HG03442 (cell line): Measurements from ENCODE around the gene CFAP300.

Experiments used
- ATAC-seq: cut with Tn5 transposase; IDR thresholded peaks from one replicate; pipeline ENCODE4 v1.9.1; 2021; ENCODE audit warnings: mild to moderate bottlenecking, moderate library complexity; ENCODE audit not compliant: unreplicated experiment

Gene CFAP300

GRCh38 chr11:102071497-102072472 is 24.5 kb downstream of the CFAP300 start:
- ATAC-seq: no peak

GRCh38 chr11:102073253-102073652 is 26.0 kb downstream of the CFAP300 start:
- no peak for ATAC-seq

- ATAC-seq: no peak
Observed at GRCh38 chr11:102079625-102080024, 32.4 kb downstream of the CFAP300 start.

GRCh38 chr11:102081313-102081712 is 34.1 kb downstream of the CFAP300 start:
- no peak for ATAC-seq

- ATAC-seq: no peak
Observed at GRCh38 chr11:102085864-102086551, 38.8 kb downstream of the CFAP300 start.

GRCh38 chr11:102097186-102097585 is 49.9 kb downstream of the CFAP300 start:
- no peak for ATAC-seq

GRCh38 chr11:102099755-102100154 is 52.5 kb downstream of the CFAP300 start:
- no peak for ATAC-seq

GRCh38 chr11:102108734-102109440 is 61.6 kb downstream of the CFAP300 start:
- ATAC-seq: no peak

- ATAC-seq: peak; percentile 85
Observed at GRCh38 chr11:102109896-102110760, 62.9 kb downstream of the CFAP300 start, which contains the start of gene YAP1. YAP1 (plus strand) TSS chr11:102110447; CDS start chr11:102110849, 402 bp downstream.

- ATAC-seq: no peak
Observed at GRCh38 chr11:102110761-102111010, 63.4 kb downstream of the CFAP300 start.

- no peak for ATAC-seq
Observed at GRCh38 chr11:102111011-102111786, 64.0 kb downstream of the CFAP300 start.

- ATAC-seq: no peak
Observed at GRCh38 chr11:102111787-102112508, 64.7 kb downstream of the CFAP300 start.

GRCh38 chr11:102112509-102112821 is 65.2 kb downstream of the CFAP300 start:
- ATAC-seq: no peak

GRCh38 chr11:102114032-102114431 is 66.8 kb downstream of the CFAP300 start:
- ATAC-seq: no peak

- ATAC-seq: no peak
Observed at GRCh38 chr11:102115557-102115956, 68.3 kb downstream of the CFAP300 start.

- ATAC-seq: no peak
Observed at GRCh38 chr11:102116453-102117205, 69.4 kb downstream of the CFAP300 start.

- ATAC-seq: no peak
Observed at GRCh38 chr11:102117472-102118113, 70.4 kb downstream of the CFAP300 start.

GRCh38 chr11:102118937-102119336 is 71.7 kb downstream of the CFAP300 start:
- no peak for ATAC-seq
